ENCODE data around the gene IL9R.

- no peak for TF ChIP-seq CTCF (conservative IDR thresholded peaks at IDR 0.05; ENCODE audit: low read depth, low read length)
- TF ChIP-seq EZH2 (IDR thresholded peaks at IDR 0.05; ENCODE audit: borderline replicate concordance, low read depth, low read length, poor library complexity, severe bottlenecking), result no peak
Observed at GRCh38 chrX:155956649-155957048, 40.8 kb upstream of the IL9R start.
